Stomach (tissue), 9 donors: ENCODE data around the gene JAG2. TPM values are rescaled to one million over a fixed set of nuclear protein-coding genes. Genes with fewer than 3 reads are reported as not detected.

Experiments
- DNase-seq, 2 donors: peaks; one replicate each; pipeline versions ENCODE4 v3.0.0 to v3.0.0-alpha.2; 2013 to 2019
- H3K27ac ChIP-seq, 5 donors: fragments of 200-600 bp in 4 of 5; sonication (generic) in 4 of 5; one replicate each; pipeline ENCODE4 v1.5.1; 2013 to 2019; ENCODE audit warnings: mild to moderate bottlenecking in 1 of 5, moderate library complexity in 1 of 5
- H3K27me3 ChIP-seq, 3 donors: fragments of 200-600 bp; sonication (generic); one replicate each; pipeline ENCODE4 v1.5.1; 2017 to 2019; ENCODE audit warnings: mixed run types in 1 of 3
- H3K36me3 ChIP-seq, 4 donors: fragments of 200-600 bp; sonication (generic); 1 replicate in 3 of 4; 2 replicates in 1 of 4; pipeline ENCODE4 v1.5.1; 2016 to 2019
- H3K4me1 ChIP-seq, 4 donors: fragments of 200-600 bp; sonication (generic); one replicate each; pipeline ENCODE4 v1.5.1; 2016 to 2019
- H3K4me3 ChIP-seq, 4 donors: fragments of 200-600 bp; sonication (generic) in 3 of 4; one replicate each; pipeline ENCODE4 v1.5.1; 2016 to 2019; ENCODE audit warnings: mild to moderate bottlenecking in 1 of 4
- H3K9me3 ChIP-seq, 4 donors: fragments of 200-600 bp; sonication (generic); one replicate each; pipeline ENCODE4 v1.5.1; 2016 to 2019
- CTCF ChIP-seq, 7 experiments: fragments of 450-650 bp in 4 of 7; fragments of 200-600 bp in 3 of 7; sonication (generic) in 3 of 7; IDR thresholded peaks; one replicate each; pipeline ENCODE4 v1.5.1; 2016 to 2019; ENCODE audit warnings: antibody characterized with exemption in 7 of 7, control low read depth in 2 of 7, mild to moderate bottlenecking in 1 of 7
- EP300 ChIP-seq: sonication (generic); formaldehyde crosslinking; IDR thresholded peaks from one replicate; pipeline ENCODE4 v1.6.1; 2017; ENCODE audit warnings: antibody characterized with exemption
- POLR2A ChIP-seq, 4 donors: fragments of 450-650 bp; IDR thresholded peaks; one replicate each; pipeline ENCODE4 v1.6.1; 2016; ENCODE audit warnings: antibody characterized with exemption in 4 of 4, control low read depth in 2 of 4, mild to moderate bottlenecking in 1 of 4, moderate library complexity in 1 of 4
- POLR2AphosphoS5 ChIP-seq, 3 donors: sonication (generic); formaldehyde crosslinking; IDR thresholded peaks; one replicate each; pipeline ENCODE4 v1.6.1; 2016; ENCODE audit warnings: antibody characterized with exemption in 3 of 3
- WGBS, 5 donors: extraction: QIAGEN DNeasy Blood & Tissue Kit in 3 of 5; methylation state at CpG; one replicate each; pipeline versions ENCODE4 v1.1.5 to v1.1.7; 2013 to 2018; 5-methylcytosine and 5-hydroxymethylcytosine counted together
- intact Hi-C: fragments of 100-400 bp; cut with DNase I; formaldehyde crosslinking; loops from one replicate; pipeline ENCODE4 v1.15.1; 2023; ENCODE audit warnings: low total_unique reads
- polyA plus RNA-seq, 3 donors: library from polyadenylated mRNA; stranded (reverse); fragments of 200-250 nt; gene quantifications; one replicate each; pipeline ENCODE4 v1.2.3, GENCODE V29; 2013
- total RNA-seq, 5 donors: library from RNA; depleted of rRNA; stranded (reverse); fragments of >200 nt; gene quantifications; one replicate each; pipeline versions ENCODE4 v1.1.0 to v1.2.3, GENCODE V29; 2014 to 2016
- donor health status: healthy with polysubstance abuse.
- donor health status: Bipolar disorder and iron deficiency.
- donor health status: healthy.

Gene JAG2
- total and polyA plus RNA-seq, 8 donors: 6.0 to 117 (median 15.6) TPM

GRCh38 chr14:105140581-105140980 is 28.0 kb downstream of the JAG2 start:
- H3K9me3 ChIP-seq: peaks cover 4 to 26% (median 20%) of the 10 kb centered on the region in 4 donors
- 92 to 94% (median 93%) methylated on average over 7 of the region's 7 CpGs for WGBS, 5 donors
- H3K27ac ChIP-seq: no peak overlapping the region
- H3K36me3 ChIP-seq: peaks cover 0 to 20% (median 14%) of the 10 kb centered on the region in 4 donors
- no peak for DNase-seq
- intact Hi-C loops: no loop called here
- H3K4me3 ChIP-seq: no peak overlapping the region
- H3K4me1 ChIP-seq: no peaks in the 10 kb centered on the region
- H3K27me3 ChIP-seq: no peaks in the 10 kb centered on the region
- no peak for TF ChIP-seq POLR2A (IDR thresholded peaks at IDR 0.05)
- no peak for TF ChIP-seq CTCF (IDR thresholded peaks at IDR 0.05)
- TF ChIP-seq POLR2AphosphoS5 (IDR thresholded peaks at IDR 0.05): no peak
- TF ChIP-seq EP300: no peak

- Histone ChIP-seq H3K27ac (no peak overlapping the region), H3K4me3 (no peak overlapping the region), H3K36me3 (peaks cover 0 to 20% (median 13%) of the 10 kb centered on the region in 4 donors), H3K9me3 (peaks cover 4 to 26% (median 20%) of the 10 kb centered on the region in 4 donors), H3K27me3 (no peaks in the 10 kb centered on the region), H3K4me1 (no peaks in the 10 kb centered on the region)
- intact Hi-C loops: no loop called here
- TF ChIP-seq CTCF (IDR thresholded peaks at IDR 0.05) (no peak), POLR2AphosphoS5 (IDR thresholded peaks at IDR 0.05) (no peak)
- 94 to 99% (median 98%) methylated on average over 4 to 5 of the region's 5 CpGs for WGBS, 5 donors
- DNase-seq: no peak
Measured at GRCh38 chr14:105139831-105140239, 28.7 kb downstream of the JAG2 start.

- no peak for DNase-seq
- 77 to 93% (median 86%) methylated on average over 5 to 10 of the region's 10 CpGs for WGBS, 5 donors
Measured at GRCh38 chr14:105139212-105139825, 29.3 kb downstream of the JAG2 start.

GRCh38 chr14:105138551-105139111 is 29.9 kb downstream of the JAG2 start:
- H3K27me3 ChIP-seq: peaks cover 0 to 3% (median 0%) of the 10 kb centered on the region in 3 donors
- DNase-seq: no peak
- intact Hi-C loops: no loop called here
- TF ChIP-seq CTCF (IDR thresholded peaks at IDR 0.05) (no peak), POLR2A (IDR thresholded peaks at IDR 0.05) (no peak), EP300 (no peak), POLR2AphosphoS5 (IDR thresholded peaks at IDR 0.05) (no peak)
- H3K9me3 ChIP-seq: peaks cover 4 to 26% (median 20%) of the 10 kb centered on the region in 4 donors
- no peak overlapping the region for H3K27ac ChIP-seq
- no peak overlapping the region for H3K4me3 ChIP-seq
- H3K4me1 ChIP-seq: no peaks in the 10 kb centered on the region
- WGBS, 5 donors: 91 to 96% (median 93%) methylated on average over 10 to 15 of the region's 15 CpGs
- peaks cover 0 to 20% (median 13%) of the 10 kb centered on the region in 4 donors for H3K36me3 ChIP-seq

More at GRCh38 chr14:105139212-105139825, 29.3 kb downstream of the JAG2 start:
- Histone ChIP-seq H3K4me1 (no peaks in the 10 kb centered on the region), H3K36me3 (peaks cover 0 to 20% (median 13%) of the 10 kb centered on the region in 4 donors), H3K27ac (no peak overlapping the region), H3K4me3 (no peak overlapping the region), H3K27me3 (peaks cover 0 to 3% (median 0%) of the 10 kb centered on the region in 3 donors), H3K9me3 (peaks cover 4 to 26% (median 20%) of the 10 kb centered on the region in 4 donors)
- intact Hi-C loops: no loop called here
- TF ChIP-seq EP300 (no peak), POLR2A (IDR thresholded peaks at IDR 0.05) (no peak), CTCF (IDR thresholded peaks at IDR 0.05) (no peak), POLR2AphosphoS5 (IDR thresholded peaks at IDR 0.05) (no peak)
